Fibroblast of lung (primary cell): ENCODE results near the gene ACTL7A. TPM values are rescaled to one million over a fixed set of nuclear protein-coding genes. Genes with fewer than 3 reads are reported as not detected.

Experiments used
- DNase-seq, 2 donors: peaks; one replicate each; pipeline versions ENCODE4 v3.0.0 to v3.0.0-alpha.2; 2010; ENCODE audit warnings: low read depth in 2 of 2
- H2AFZ ChIP-seq: 2 replicates; pipeline ENCODE4 v1.5.1; 2012; ENCODE audit warnings: low read length, control low read depth, inconsistent platforms
- H3K27ac ChIP-seq: 2 replicates; pipeline ENCODE4 v1.5.1; 2011; ENCODE audit warnings: low read length, control low read depth; ENCODE audit not compliant: insufficient read depth
- H3K27me3 ChIP-seq: 2 replicates; pipeline ENCODE4 v1.5.1; 2011; ENCODE audit warnings: mild to moderate bottlenecking, low read length; ENCODE audit not compliant: control insufficient read depth, insufficient read depth
- H3K36me3 ChIP-seq: 2 replicates; pipeline ENCODE4 v1.5.1; 2011; ENCODE audit warnings: low read length; ENCODE audit not compliant: control insufficient read depth, insufficient read depth
- H3K4me1 ChIP-seq: 2 replicates; pipeline ENCODE4 v1.5.1; 2011; ENCODE audit warnings: low read length; ENCODE audit not compliant: control insufficient read depth, insufficient read depth; ENCODE audit errors: extremely low read depth
- H3K4me2 ChIP-seq: 2 replicates; pipeline ENCODE4 v1.5.1; 2011; ENCODE audit warnings: low read length, control low read depth; ENCODE audit not compliant: insufficient read depth; ENCODE audit errors: extremely low read depth
- H3K4me3 ChIP-seq, 4 experiments: fragments of 200-600 bp in 1 of 4; sonication (generic) in 1 of 4; replicated peaks in 1 of 4; 2 replicates each; pipeline ENCODE4 v1.5.1; 2011 to 2016; ENCODE audit warnings: low read length in 4 of 4, low read depth in 3 of 4, mild to moderate bottlenecking in 3 of 4, control low read depth in 2 of 4, inconsistent platforms in 1 of 4, mixed read lengths in 1 of 4; ENCODE audit not compliant: insufficient read depth in 1 of 4; ENCODE audit errors: control extremely low read depth in 1 of 4
- H3K79me2 ChIP-seq: 2 replicates; pipeline ENCODE4 v1.5.1; 2012; ENCODE audit warnings: mild to moderate bottlenecking, low read length, inconsistent platforms; ENCODE audit not compliant: control insufficient read depth, insufficient read depth
- H3K9ac ChIP-seq: 2 replicates; pipeline ENCODE4 v1.5.1; 2011; ENCODE audit warnings: mild to moderate bottlenecking, low read length, control low read depth; ENCODE audit not compliant: insufficient read depth
- H3K9me3 ChIP-seq: 2 replicates; pipeline ENCODE4 v1.5.1; 2012; ENCODE audit warnings: low read depth, low read length; ENCODE audit not compliant: control insufficient read depth, insufficient read depth
- H4K20me1 ChIP-seq: 2 replicates; pipeline ENCODE4 v1.5.1; 2011; ENCODE audit warnings: low read length; ENCODE audit not compliant: control insufficient read depth, insufficient read depth; ENCODE audit errors: extremely low read depth
- EZH2 ChIP-seq: IDR thresholded peaks from 2 replicates; pipeline ENCODE4 v1.5.1; 2012; ENCODE audit warnings: low read length, control low read depth, mild to moderate bottlenecking; ENCODE audit errors: missing control alignments
- polyA plus RNA-seq, 2 donors: library from polyadenylated mRNA; depleted of rRNA in 1 of 2; stranded (reverse) in 1 of 2; unstranded in 1 of 2; fragments of >200 nt; gene quantifications; 2 replicates each; pipeline ENCODE4 v1.2.1, GENCODE V29; 2011 to 2012; ENCODE audit warnings: missing spikeins in 1 of 2
- total RNA-seq: library from RNA; depleted of rRNA; stranded (reverse); fragments of >200 nt; gene quantifications from 2 replicates; pipeline ENCODE4 v1.2.1, GENCODE V29; 2014
- TF ChIP-seq, protein P1 (sequence below), 2 donors: IDR thresholded peaks in 1 of 2; conservative IDR thresholded peaks in 1 of 2; 1 replicate in 1 of 2; 2 replicates in 1 of 2; pipeline ENCODE4 v1.5.1; 2011 to 2012; ENCODE audit warnings: low read length in 2 of 2, control low read depth in 1 of 2, inconsistent platforms in 1 of 2, low read depth in 1 of 2, mild to moderate bottlenecking in 1 of 2

Gene ACTL7A
- total and polyA plus RNA-seq, 2 donors (not counting 1 experiment from before 2014, with no cell fraction given): not detected

DNA sequence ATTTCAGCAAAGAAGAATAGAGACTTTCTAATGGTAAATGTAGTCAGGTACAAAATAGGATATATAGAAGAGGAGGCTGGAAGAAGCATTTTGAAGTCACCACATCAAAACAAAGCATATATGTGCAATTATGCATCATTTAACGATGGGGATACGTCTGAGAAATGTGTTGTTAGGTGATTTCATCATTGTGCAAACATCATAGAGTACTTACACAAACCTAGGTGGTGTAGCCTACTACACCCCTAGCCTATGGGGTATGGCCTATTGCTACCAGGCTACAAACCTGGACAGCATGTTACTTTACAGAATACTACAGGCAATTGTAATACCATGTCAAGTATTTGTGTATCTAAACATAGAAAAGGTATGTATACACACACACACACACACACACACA, 43.4 kb downstream of the ACTL7A start:
- no peak for DNase-seq
- Histone ChIP-seq H3K4me1 (no peaks in the 10 kb centered on the region), H3K4me3 (no peak overlapping the region), H3K27me3 (no peaks in the 10 kb centered on the region), H3K27ac (no peak overlapping the region), H3K9me3 (no peaks in the 10 kb centered on the region), H4K20me1 (no peaks in the 10 kb centered on the region), H3K36me3 (peaks cover 11% of the 10 kb centered on the region), H3K4me2 (no peak overlapping the region), H3K79me2 (no peaks in the 10 kb centered on the region), H3K9ac (no peak overlapping the region), H2AFZ (no peak overlapping the region)
- TF ChIP-seq EZH2: no peak
- TF ChIP-seq, protein P1, sequence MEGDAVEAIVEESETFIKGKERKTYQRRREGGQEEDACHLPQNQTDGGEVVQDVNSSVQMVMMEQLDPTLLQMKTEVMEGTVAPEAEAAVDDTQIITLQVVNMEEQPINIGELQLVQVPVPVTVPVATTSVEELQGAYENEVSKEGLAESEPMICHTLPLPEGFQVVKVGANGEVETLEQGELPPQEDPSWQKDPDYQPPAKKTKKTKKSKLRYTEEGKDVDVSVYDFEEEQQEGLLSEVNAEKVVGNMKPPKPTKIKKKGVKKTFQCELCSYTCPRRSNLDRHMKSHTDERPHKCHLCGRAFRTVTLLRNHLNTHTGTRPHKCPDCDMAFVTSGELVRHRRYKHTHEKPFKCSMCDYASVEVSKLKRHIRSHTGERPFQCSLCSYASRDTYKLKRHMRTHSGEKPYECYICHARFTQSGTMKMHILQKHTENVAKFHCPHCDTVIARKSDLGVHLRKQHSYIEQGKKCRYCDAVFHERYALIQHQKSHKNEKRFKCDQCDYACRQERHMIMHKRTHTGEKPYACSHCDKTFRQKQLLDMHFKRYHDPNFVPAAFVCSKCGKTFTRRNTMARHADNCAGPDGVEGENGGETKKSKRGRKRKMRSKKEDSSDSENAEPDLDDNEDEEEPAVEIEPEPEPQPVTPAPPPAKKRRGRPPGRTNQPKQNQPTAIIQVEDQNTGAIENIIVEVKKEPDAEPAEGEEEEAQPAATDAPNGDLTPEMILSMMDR (conservative IDR thresholded peaks at IDR 0.05 in 1 of 2, IDR thresholded peaks at IDR 0.05 in 1 of 2; ENCODE audit: low read depth in 1 of 2, low read length in 2 of 2): no peak

- TF ChIP-seq, protein P1 (conservative IDR thresholded peaks at IDR 0.05 in 1 of 2, IDR thresholded peaks at IDR 0.05 in 1 of 2; ENCODE audit: low read depth in 1 of 2, low read length in 2 of 2): no peak
- TF ChIP-seq EZH2: no peak
- no peaks in the 10 kb centered on the region for H3K27me3 ChIP-seq
- no peak overlapping the region for H3K9ac ChIP-seq
- H3K36me3 ChIP-seq: peaks cover 6% of the 10 kb centered on the region
- no peaks in the 10 kb centered on the region for H3K79me2 ChIP-seq
- H2AFZ ChIP-seq: no peak overlapping the region
- H3K4me3 ChIP-seq: no peak overlapping the region
- no peak for DNase-seq
- H3K9me3 ChIP-seq: no peaks in the 10 kb centered on the region
- H3K4me1 ChIP-seq: no peaks in the 10 kb centered on the region
- no peak overlapping the region for H3K27ac ChIP-seq
- H4K20me1 ChIP-seq: no peaks in the 10 kb centered on the region
- H3K4me2 ChIP-seq: no peak overlapping the region
These were observed 48.3 kb downstream of the ACTL7A start for GRCh38 chr9:108910402-108910801.

GRCh38 chr9:108910914-108911313, 48.8 kb downstream of the ACTL7A start:
- H3K4me3 ChIP-seq: no peak overlapping the region
- no peak overlapping the region for H3K27ac ChIP-seq
- no peaks in the 10 kb centered on the region for H4K20me1 ChIP-seq
- TF ChIP-seq, protein P1 (conservative IDR thresholded peaks at IDR 0.05 in 1 of 2, IDR thresholded peaks at IDR 0.05 in 1 of 2; ENCODE audit: low read depth in 1 of 2, low read length in 2 of 2): no peak
- no peak for TF ChIP-seq EZH2
- no peak overlapping the region for H3K9ac ChIP-seq
- no peaks in the 10 kb centered on the region for H3K9me3 ChIP-seq
- no peaks in the 10 kb centered on the region for H3K4me1 ChIP-seq
- no peak for DNase-seq
- H3K4me2 ChIP-seq: no peak overlapping the region
- no peak overlapping the region for H2AFZ ChIP-seq
- no peaks in the 10 kb centered on the region for H3K27me3 ChIP-seq
- H3K36me3 ChIP-seq: peaks cover 6% of the 10 kb centered on the region
- H3K79me2 ChIP-seq: no peaks in the 10 kb centered on the region
